ENCODE results near the gene UPK1B.

DNA sequence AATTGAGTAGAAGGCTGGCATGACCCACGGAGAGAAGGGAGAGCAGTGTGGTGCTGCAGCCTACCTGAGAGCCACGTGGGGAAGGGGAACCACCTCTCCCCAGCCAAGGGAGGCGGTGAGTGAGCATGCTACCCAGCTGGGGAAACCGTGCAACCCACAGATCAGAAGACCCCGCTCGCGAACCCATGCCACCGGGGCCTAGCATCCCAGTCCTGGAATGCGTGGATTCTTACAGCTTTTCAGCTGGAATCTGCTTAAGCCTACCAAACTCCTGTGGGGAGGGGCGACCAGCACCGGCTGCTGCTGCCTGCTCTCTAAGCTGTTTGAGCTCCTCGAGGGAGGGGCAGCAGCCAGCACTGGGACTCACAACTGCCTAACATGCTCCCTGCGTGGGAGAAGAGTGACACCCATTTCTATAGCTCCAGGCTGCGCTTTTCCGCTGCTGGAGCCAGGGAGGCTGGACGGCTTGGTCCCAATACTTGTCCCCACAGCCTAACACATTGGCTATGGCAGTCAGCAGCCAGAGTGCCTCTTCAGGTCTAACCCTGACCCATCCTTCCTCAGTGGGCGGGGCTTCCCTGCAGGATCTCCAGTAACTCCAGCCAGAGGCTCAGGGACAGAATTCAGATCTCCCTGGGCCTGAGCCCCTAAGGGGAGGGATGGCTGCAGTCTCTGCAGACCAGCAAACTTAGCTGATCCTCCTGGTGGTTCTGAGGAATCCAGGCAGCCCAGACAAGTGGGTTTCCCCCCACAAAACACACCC is 47.5 kb upstream of the UPK1B start:
- TF ChIP-seq TAF1 (IDR thresholded peaks at IDR 0.05; ENCODE audit: borderline replicate concordance, insufficient read depth, low read length) (no peak), POLR2AphosphoS5 (IDR thresholded peaks at IDR 0.05; ENCODE audit: low read depth, low read length) (no peak), SIN3A (IDR thresholded peaks at IDR 0.05; ENCODE audit: borderline replicate concordance, insufficient read depth, low read length) (no peak), FOXP2 (optimal IDR thresholded peaks at IDR 0.05; ENCODE audit: borderline replicate concordance, extremely low read depth, extremely low read length, insufficient read depth) (no peak)
- TF ChIP-seq, protein P1, sequence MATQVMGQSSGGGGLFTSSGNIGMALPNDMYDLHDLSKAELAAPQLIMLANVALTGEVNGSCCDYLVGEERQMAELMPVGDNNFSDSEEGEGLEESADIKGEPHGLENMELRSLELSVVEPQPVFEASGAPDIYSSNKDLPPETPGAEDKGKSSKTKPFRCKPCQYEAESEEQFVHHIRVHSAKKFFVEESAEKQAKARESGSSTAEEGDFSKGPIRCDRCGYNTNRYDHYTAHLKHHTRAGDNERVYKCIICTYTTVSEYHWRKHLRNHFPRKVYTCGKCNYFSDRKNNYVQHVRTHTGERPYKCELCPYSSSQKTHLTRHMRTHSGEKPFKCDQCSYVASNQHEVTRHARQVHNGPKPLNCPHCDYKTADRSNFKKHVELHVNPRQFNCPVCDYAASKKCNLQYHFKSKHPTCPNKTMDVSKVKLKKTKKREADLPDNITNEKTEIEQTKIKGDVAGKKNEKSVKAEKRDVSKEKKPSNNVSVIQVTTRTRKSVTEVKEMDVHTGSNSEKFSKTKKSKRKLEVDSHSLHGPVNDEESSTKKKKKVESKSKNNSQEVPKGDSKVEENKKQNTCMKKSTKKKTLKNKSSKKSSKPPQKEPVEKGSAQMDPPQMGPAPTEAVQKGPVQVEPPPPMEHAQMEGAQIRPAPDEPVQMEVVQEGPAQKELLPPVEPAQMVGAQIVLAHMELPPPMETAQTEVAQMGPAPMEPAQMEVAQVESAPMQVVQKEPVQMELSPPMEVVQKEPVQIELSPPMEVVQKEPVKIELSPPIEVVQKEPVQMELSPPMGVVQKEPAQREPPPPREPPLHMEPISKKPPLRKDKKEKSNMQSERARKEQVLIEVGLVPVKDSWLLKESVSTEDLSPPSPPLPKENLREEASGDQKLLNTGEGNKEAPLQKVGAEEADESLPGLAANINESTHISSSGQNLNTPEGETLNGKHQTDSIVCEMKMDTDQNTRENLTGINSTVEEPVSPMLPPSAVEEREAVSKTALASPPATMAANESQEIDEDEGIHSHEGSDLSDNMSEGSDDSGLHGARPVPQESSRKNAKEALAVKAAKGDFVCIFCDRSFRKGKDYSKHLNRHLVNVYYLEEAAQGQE (IDR thresholded peaks at IDR 0.05; ENCODE audit: insufficient read depth in 1 of 2, low read depth in 2 of 2, low read length in 2 of 2) = no peak
